HG03135 (cell line): ENCODE results near the gene MLF2.

ENCODE experiments used
- ATAC-seq: cut with Tn5 transposase; IDR thresholded peaks from one replicate; pipeline ENCODE4 v1.9.1; 2021; ENCODE audit warnings: mild to moderate bottlenecking, moderate library complexity; ENCODE audit not compliant: unreplicated experiment

Gene MLF2

DNA sequence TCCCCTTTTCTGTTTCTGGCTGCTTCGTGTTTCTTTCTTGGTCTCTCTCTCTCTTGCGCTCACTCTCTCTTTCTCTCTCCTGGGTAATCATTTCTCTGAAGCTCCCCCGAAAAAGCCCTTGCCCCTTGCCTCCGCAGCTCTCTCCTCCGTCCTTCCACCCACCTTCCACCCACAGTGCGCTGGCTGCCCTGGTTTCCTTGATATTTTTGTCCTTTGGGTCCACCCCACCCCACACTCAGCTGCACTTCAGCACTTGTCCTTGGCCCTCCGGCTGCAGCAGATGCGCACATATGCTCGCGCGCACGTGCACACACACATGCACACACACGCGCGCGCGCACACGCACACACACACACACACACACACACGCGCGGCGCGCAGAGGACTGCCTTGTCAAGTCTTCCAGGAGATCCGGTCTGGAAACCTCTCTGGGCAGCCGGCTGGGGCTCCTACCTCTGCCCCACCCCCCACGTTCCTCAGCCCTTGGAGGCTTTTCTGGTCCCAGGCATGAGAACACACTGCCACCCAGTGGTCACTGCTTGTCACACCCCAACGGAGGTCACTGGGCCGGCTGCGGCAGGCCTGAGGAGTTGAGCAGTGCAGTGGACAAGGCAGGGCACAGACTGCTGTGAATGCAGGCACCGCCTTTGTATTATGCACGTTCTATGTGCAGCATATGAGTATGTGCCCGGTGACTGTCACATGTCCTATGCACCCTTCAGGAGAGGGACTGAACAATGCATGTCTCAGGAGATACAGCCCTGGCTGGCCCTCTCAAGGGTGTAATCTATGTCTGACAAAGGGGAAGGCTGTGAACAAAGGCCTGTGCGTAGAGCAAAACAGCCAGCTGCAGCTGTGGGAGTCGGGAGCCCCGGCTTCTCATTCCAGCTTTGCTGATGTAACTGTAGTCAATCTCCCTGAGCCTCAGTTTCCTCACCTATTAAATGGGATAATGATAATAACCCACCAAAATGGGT, 25.9 kb upstream of the MLF2 start:
- peak; percentile 78 for ATAC-seq

- ATAC-seq, result no peak
Observed at GRCh38 chr12:6778217-6778573, 25.3 kb upstream of the MLF2 start.

DNA sequence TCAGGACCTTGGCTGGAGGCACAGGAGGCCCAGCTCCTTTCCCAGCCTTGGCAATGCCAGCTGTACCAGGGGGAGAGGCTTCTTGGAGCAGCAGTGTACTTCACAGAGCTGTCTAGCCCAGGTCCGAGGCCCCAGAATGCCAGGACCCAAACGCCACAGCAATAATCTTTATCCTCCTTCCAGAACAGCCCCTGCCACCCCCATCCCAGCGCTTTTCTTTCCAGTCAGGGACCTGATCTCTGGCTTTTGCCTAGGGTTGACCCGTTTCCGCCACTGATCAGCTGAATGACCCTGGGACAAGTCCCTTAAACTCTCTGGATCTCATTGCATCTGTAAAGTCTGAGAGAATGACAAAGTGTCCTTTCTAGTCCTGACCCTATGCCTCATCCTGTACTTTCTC, 24.4 kb upstream of the MLF2 start:
- ATAC-seq, result no peak

GRCh38 chr12:6775185-6776174, 22.5 kb upstream of the MLF2 start:
- no peak for ATAC-seq

GRCh38 chr12:6774499-6775062, 21.6 kb upstream of the MLF2 start:
- no peak for ATAC-seq

- ATAC-seq, result no peak
Observed at GRCh38 chr12:6773590-6774351, 20.8 kb upstream of the MLF2 start.

- no peak for ATAC-seq
Observed at GRCh38 chr12:6772726-6773589, 20.0 kb upstream of the MLF2 start.

GRCh38 chr12:6772331-6772695, 19.4 kb upstream of the MLF2 start, which contains the start of gene LAG3:
LAG3 (plus strand) TSS chr12:6772520; CDS start chr12:6772853, 333 bp downstream.
- ATAC-seq, result no peak

DNA sequence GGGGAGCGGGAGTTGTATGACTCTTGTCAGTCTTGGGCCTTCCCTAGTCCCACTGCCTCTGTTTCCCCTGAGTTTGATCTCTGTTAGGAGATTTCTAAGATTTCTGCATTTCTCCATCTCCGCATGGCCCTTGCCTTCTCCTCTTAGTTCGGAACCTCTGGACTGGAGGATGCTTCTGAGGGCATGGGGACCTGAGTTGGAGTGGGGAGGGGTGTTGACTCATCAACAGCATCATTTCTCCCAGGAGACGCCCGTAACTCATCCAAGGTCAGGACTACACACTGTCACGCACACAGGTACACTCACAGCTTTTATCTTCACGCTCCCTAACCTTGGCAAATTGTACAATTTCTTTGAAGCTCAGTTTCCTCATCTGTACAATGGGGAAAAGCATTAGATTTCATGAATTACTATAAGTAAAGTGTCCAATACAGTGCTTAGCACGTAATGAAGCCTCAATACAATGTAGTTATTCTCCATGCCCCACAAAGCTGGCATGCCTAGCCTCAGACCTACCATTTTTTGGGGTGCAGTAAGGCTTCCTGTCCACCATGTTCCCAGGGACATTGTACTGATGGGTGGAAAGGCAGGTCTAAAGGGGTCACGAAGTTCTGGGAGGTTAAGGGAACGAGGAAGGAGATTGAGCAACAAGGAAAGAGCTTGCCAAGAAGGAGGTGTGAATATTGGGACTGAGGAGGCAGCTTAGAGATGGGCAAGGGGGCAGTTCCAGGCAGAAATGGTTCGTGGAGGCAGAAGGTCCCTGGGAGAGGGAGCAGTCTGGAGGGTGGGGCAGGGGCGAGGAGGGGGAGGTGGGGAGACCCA, 18.8 kb upstream of the MLF2 start:
- ATAC-seq, result no peak

DNA sequence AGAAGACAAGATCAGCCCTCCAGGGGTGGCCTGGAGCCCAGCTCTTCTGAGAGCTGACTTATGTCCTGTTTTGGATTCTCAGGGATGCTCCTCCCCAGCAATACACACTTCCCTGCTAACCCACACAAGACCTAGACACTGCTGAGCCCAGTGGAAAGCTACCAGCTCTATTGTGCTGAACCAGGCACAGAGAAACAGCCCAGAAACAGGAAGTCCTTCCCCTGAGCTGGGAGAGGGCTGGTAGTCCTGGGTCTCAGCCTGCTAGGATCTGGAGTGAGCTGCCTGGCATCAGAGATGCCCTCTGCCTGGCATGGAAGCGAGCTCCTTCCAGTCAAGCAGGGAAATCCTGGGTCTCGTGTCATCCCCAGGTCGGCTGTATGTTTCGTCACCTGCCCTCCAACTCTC, 18.2 kb upstream of the MLF2 start:
- ATAC-seq, result no peak

- ATAC-seq, result no peak
Observed at GRCh38 chr12:6770600-6770999, 17.7 kb upstream of the MLF2 start.

- ATAC-seq, result no peak
Observed at GRCh38 chr12:6770094-6770493, 17.2 kb upstream of the MLF2 start.

- no peak for ATAC-seq
Observed at GRCh38 chr12:6769666-6770065, 16.7 kb upstream of the MLF2 start.

- ATAC-seq, result no peak
Observed at GRCh38 chr12:6768990-6769389, 16.0 kb upstream of the MLF2 start.

GRCh38 chr12:6768437-6768914, 15.5 kb upstream of the MLF2 start:
- no peak for ATAC-seq

GRCh38 chr12:6767353-6768319, 14.7 kb upstream of the MLF2 start:
- no peak for ATAC-seq

- peak; percentile 48 for ATAC-seq
Observed at GRCh38 chr12:6766651-6767349, 13.9 kb upstream of the MLF2 start.
